GM19324 (cell line): ENCODE data around the gene PLEKHH2.
"Not testable (repeated sequence)": the region's sequence is repeated elsewhere in the genome, so short reads cannot be mapped to it uniquely, and the experiment has no call there.

Experiments used
- ATAC-seq: cut with Tn5 transposase; IDR thresholded peaks from one replicate; pipeline ENCODE4 v1.9.1; 2021; ENCODE audit warnings: mild to moderate bottlenecking, moderate library complexity; ENCODE audit not compliant: unreplicated experiment, low FRiP score

The PLEKHH2 gene

DNA sequence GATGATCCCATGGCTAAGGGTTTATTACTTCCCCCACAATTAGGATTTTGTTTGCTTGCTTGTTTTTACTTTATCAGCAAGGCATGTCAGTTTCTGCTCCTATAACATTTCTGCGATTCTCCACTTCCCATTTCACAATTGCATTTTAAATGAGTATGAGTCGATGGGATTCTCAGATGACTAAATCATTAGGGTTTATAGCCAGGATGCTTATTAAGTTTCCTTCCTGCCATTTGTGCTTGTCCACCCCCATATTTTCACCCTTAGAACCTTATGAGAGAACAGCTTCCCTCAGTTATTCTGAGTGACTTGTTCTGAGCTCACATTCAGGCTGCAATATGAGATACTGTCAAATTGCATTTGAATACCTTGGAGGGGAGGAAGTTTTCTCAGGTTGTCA, 77.1 kb downstream of the PLEKHH2 start:
- no peak for ATAC-seq

DNA sequence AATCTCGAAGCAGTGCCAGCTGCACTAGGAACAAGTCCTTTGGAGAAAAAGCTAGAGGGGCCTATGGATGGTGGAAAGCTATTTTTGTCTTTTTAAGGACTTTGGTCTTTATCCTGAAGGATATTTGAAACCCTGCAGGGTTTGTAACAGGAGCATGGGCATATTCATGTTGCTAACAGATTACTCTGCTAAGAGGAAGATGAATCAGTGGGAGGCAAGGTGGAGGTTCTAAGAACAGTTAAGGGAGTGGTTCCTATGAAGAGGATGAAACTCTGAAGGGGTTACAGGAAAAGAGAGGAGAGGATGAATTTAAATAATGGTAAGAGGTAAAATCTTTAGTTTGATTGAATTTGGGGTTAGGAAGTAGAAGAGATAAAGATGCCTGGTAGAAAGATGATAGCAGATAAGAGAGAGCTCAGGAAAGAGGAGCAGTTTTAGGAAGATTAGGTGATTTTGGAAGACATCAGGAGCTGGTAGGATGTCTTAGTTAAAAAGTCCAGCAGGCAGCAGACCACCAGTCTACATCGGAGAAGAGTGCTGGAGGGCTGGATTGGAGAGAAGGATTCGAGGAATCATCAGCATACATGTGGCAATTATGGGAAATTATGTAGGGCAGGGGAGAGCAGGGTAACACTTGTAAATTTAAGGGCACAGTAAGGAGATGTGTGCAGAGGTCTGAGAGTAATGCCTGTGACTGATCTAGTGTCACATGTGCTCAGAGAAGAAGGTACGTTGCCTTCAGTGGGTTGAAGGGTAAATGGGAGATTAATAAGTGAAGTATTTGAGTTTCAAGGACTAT, 78.4 kb downstream of the PLEKHH2 start:
- ATAC-seq: no peak

DNA sequence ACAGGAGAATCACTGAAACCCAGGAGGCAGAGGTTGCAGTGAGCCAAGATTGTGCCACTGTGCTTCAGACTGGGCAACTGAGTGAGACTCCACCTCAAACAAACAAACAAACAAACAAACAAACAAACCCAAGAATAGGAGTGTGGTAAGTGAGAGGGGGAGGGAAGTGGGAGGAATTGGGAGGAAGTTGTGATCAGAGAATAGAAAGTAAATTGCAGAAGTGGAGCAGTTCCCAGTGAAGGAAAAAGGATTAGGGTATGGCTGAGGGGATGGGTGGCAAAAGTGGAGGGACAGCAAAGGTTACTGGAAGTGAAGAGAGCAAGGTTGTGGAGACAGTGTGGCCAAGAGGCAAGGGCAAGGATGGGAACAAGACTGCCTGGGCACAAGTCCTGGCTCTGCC, 80.3 kb downstream of the PLEKHH2 start:
- ATAC-seq: no peak

DNA sequence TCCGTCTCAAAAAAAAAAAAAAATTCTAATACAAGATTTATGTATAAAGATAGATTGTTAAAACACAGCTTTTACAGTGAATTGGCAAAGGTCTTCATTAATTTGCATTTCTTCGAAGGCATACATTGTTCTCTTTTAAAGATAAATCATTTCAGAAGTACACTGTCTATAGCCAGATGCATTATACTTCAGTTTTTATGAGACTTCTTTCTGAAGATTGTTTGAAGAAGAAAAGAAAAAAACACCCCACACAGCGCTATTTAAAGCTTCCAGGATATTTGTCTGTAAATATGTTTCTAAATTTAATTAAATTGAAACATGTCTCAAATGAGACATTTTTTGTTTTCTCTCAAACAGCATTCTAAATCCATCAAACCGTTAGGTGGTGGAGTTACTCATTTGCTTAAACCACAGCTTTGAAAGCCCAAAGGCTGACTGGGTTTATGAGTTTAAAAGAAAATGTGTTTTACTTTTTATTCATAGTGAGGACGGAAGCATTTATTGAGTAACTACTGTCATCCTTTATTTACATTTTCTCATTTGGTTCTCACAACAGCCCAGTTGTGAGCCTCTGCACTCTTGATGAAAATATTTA, 81.6 kb downstream of the PLEKHH2 start:
- peak; percentile 56 for ATAC-seq

DNA sequence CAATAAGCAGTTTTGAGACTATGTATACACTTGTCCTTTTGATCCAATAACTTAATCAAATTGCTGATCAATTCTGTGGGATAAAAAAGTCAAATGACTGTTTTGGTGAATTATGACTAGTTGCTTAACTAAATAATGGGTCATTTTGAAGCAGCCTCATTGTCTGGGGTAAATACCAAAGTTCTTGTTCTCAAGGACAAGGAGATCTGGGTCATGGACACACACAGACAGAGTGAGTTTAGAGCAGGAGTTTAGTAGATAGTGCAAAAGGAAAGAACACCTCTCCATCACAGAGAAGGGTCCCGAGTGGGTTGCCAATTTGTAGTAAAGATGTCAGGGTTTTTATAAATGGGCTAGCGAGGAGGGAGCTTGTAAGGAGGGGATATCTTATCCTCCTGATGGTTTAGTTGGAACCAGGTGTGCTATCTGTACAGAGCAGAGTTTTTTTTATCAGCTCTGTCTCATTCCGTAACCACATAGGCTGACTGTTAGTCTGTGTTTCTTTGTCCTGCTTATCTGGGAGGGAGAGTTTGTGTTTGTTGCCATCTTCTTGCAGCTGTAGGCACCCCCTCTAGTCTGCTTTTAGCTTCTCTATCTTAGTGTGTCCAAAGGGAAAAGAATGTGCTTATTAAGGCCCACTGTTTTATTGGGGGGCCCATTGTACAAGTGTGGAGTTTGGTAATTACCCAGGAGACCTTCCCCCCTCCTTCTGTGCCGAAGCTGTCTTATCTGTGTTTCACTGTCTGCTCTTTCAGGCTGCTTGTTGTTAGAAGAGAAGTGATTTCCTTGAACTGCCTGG, 87.9 kb downstream of the PLEKHH2 start:
- ATAC-seq: no peak

DNA sequence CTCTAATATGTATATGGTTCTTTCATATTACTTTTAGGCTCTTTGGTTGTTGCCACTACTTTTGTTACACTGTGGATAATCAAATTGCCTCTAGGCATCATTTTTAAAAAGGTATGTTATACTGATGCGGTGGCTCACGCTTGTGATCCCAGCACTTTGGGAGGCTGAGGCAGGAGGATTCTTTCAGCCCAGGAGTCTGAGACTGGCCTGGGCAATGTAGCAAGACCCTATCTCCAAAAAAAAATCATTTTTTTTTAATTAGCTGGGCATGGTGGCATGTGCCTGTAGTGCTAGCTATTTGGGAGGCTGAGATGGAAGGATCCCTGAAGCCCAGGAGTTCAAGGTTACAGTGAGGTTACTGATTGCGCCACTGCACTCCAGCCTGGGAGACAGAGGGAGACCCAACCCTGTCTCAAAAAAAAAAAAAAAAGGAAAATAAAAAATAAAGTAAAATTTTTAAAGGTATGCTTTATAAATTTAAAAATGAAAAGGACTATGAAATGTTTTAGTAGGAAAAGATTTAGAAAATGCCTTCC, 88.7 kb downstream of the PLEKHH2 start:
- ATAC-seq: no peak

DNA sequence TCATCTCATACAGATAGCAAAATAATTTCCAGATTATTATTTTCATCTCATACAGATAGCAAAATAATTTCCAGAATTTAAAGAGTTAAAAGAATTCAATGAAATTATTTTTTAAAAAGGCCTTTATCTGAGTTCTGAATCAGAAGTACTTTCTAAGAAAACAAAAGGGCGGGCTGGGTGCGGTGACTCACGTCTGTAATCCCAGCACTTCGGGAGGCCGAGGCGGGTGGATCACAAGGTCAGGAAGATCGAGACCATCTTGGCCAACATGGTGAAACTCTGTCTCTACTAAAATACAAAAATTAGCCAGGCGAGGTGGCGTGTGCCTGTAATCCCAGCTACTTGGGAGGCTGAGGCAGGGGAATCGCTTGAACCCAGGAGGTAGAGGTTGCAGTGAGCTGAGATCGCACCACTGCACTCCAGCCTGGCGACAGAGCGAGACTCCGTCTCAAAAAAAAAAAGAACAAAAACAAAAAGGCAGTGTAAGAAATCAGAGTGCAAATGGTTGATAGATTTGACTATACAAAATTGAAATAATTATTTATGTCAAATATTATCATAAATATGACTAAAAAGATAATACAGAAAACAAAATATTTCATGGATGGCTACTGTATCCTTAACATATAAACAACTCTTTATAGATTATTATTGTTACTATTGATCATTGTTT, 90.0 kb downstream of the PLEKHH2 start:
- ATAC-seq: not testable (repeated sequence)

DNA sequence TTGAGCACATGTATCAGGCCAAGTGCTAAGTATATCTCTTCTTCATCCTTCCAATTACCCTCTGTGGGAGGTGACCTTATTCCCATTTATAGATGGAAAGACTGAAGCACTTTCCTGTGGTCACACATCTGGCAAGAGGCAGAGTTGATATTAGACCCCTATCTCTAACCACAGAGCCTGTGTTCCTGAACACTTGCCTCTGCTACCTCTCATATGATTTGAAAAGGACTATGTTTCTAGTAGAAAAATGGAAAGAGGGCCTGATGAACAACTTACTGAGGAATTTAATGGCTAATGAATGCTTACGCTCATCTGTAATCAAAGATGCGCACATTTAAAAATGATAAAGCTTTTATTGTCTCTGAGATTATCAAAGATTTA, 90.6 kb downstream of the PLEKHH2 start:
- ATAC-seq: no peak

DNA sequence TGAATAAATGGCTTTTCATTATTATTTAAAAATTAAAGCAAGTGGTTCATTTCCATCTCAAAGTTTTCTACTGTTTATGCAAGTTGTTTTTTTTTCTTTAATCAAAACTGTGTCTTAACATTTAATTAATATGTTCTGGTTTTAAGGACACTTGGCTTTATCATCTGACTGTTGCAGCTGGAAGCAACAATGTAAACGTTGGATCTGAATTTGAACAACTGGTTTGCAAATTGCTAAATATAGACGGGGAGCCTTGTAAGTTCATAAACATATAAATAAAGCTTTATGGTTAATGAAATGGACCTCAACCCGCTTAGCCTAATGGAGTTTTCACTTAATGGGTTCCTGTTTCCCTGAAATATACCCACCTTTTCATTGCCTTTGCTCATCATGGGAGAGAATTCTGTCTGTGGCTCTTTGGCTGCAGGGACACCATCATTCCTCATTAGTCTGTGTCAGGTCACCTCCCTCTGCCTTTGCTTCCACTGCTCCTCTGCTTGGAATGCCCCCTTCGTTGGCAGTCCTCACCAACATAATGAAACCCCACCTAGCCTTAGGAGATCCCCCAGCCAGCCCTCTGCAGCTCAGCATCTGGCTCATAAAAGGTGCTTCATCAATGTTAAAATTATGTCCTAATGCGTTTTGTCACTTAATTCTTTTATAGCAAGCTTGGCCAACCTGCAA, 92.6 kb downstream of the PLEKHH2 start:
- ATAC-seq: no peak

DNA sequence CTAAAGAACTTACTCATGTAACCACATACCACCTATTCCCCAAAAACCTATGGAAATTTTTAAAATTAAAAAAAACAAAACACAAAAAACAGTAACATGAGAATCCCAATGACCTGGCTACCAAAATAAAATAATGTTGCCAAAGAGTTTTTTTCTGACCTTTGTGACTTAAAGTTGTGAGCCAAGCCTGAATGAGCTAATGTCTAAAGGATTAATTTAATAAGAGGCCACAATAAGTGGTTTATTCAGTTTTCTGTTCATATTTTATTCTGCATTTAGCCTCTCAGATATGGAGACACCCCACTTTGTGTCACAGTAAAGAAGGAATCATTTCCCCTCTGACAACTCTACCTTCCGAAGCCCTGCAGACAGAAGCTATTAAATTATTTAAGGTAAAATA, 94.2 kb downstream of the PLEKHH2 start:
- no peak for ATAC-seq

DNA sequence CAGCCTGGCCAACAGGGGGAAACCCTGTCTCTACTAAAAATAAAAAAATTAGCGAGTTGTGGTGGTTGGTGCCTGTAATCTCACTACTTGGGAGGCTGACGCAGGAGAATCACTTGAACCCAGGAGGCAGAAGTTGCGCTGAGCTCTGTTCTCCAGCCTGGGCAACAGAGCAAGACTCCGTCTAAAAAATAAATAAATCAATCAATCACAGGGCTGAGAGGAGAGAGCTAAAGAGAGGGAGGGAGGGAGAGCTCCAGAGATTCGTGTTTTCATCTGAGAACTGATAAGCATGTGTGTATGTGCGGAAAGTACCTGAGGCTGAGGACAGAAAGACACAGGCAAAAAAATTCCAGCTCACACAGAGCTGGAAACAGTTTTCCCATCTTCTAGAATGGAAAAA, 99.6 kb downstream of the PLEKHH2 start:
- no peak for ATAC-seq

DNA sequence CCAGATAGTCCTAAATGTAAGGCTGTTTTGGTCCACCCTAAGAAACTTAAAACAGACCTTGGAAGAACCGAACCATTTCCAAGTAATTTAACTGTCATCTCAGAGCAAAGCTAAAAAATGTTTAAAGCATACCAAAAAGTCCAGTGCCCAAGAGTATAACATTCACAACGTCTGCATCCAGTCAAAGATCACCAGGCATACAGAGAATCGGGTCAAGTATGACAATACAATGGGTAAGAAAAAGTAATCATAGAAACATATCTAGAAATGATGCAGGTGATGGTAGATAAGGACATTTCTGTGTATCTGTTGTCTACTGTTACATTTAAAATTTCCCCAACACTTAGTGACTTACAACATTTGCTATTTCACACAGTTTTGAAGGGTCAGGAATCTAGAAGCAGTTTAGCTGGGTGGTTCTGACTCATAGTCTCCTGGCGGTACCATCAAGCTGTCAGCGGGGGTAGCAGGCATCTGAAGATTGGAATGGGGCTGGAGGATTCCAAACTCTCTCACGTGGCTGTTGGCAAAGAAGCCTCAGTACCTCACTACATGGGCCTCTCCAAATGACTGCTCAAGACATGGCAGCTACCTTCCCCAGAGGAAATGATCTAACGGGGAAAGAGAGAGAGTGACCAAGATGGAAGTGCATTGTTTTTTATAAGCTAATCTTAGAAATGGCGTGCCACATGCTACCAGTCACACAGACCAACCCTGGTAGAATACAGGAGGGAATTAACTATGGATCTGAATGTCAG, 100.2 kb downstream of the PLEKHH2 start:
- no peak for ATAC-seq

DNA sequence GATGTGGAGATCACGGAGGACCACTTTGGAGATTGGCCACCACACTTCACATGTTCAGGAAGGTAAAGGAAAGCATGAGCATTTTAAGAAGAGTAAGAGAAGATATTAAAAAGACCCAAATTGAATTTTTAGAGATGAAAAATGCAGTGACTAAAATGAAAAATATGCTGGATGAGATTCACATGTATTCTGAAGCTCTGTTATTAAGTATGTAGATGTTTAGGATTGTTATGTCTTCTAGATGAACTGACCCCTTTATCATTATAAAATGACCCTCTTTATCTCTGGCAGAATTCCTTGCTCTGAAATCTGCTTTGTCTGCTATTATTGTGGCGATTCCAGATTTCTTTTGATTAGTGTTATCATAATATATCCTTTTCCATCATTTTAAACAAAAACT, 100.8 kb downstream of the PLEKHH2 start:
- ATAC-seq: no peak

DNA sequence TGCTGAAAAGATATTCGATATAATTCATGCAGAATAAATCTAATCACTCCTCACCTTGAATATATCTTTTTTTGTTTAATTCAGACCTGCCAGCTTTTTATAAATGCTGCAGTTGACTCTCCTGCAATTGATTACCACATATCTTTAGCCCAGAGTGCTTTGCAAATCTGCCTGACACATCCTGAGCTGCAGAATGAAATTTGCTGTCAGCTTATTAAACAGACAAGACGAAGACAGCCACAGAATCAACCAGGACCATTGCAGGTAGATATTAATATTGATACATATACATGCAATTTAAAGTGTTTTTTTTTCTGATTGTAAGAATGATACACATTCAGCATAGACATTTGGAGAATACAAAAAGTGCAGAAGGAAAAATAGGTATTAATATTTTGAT, 101.2 kb downstream of the PLEKHH2 start:
- ATAC-seq: no peak

DNA sequence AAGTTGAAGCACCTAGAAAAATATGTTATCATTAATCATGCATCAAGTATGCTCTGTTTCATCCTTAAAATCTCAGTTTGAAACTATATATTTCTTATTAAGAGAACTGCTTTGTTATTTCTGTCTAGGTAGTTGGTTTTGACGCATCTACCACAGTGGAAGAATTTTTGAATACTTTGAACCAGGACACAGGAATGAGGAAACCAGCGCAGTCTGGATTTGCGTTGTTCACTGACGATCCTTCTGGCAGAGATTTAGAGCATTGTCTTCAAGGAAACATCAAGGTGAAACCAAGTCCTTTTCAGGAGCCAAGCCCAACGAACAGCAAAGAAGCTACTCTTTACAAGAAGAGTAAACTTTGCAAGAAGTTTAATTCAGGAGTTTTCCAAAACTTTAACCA, 106.6 kb downstream of the PLEKHH2 start:
- no peak for ATAC-seq

DNA sequence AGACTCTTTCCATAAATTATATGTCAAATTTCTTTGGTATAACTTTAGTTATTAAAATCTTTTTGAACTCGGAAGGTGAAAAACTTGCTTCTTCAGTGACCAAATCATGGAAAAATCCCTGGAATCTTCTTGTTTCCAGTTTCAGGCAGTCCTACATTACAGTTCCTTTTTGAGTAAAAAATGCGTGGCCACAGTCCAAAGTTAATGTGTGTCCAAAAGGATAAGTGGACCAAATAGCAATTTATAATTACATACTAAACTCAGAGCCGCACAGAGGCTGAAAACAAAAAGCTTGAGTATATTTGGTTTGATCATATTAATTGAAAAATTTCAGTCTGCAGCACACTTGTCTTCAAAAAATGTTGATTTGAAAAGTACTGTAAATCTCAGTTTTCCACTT, 108.4 kb downstream of the PLEKHH2 start:
- ATAC-seq: no peak

DNA sequence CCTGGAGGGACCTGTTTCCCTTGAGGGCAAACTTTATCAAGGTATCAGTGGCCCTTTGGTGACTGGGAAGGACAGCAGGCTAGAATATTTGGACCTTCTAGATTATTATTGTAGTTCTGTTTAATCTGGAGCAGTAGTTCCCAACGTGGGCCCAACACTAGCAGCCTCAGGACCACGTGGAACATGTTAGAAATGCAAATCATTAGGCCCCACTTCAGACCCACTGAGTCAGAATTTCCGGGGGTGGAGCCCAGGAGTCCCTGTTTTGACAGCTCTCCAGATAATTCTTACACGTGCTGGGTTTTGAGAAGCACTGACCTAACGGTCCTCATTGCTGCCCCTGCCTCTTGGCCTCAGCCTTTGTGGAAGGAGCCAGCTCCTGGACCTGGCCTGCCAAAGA, 111.3 kb downstream of the PLEKHH2 start:
- no peak for ATAC-seq

DNA sequence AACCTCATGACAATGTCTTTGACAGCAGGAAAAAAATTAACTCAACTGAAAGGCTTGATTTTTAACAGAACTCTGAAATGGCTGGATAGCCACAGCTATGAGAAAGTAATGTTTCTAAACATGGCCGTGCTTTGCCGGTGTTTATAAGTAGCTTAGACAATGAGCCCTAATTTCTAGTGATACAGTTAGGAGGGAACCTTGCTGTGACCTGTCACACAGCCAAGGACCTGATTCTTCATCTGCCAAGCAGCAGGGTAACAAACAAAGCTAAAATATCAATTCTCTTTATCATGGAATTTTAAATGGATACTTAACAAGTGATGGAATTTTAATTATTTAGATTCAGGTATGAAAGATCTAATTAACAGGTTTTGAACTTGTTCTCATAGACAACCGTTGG, 112.5 kb downstream of the PLEKHH2 start:
- ATAC-seq: no peak

DNA sequence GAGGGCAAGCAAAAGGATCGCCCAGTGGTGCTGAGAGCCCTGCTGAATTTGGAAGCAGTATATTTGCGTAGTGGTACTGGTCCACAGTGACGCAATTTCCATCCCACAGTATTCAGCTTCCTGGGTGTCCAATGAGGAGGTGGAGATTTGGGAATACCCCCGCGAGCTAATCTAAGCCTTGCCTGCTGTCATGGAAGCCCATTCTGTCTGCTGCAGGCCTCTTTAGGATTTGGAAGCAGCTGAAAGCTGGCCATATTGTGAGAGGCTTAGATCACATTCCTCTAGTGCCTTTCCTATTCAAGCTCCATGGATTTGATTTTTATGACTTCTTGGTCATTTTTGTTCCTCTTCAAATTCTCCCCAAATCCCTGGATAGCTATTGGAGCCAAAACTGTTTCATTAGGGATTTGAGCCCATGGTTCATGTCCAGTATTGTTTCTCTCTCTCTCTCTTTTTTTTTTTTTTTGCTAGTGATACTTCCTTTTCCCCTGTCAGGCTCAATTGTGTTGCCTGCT, 114.5 kb downstream of the PLEKHH2 start:
- ATAC-seq: no peak
